Right atrium auricular region (tissue), 2 donors: ENCODE measurements around the gene CASP6. TPM values are rescaled to one million over a fixed set of nuclear protein-coding genes. Genes with fewer than 3 reads are reported as not detected.

ENCODE experiments used
- DNase-seq: peaks from one replicate; pipeline ENCODE4 v3.0.0-alpha.2; 2019; ENCODE audit warnings: low spot score
- H3K27ac ChIP-seq, 2 donors: fragments of 200-600 bp; sonication (generic); 1 replicate in 1 of 2; 2 replicates in 1 of 2; pipeline ENCODE4 v1.5.1; 2016 to 2019
- H3K27me3 ChIP-seq, 2 donors: fragments of 200-600 bp; sonication (generic); one replicate each; pipeline versions ENCODE4 v1.5.1 to v1.6.0; 2017 to 2019
- H3K36me3 ChIP-seq: fragments of 200-600 bp; sonication (generic); one replicate; pipeline ENCODE4 v1.5.1; 2016
- H3K4me1 ChIP-seq, 2 donors: fragments of 200-600 bp; sonication (generic); one replicate each; pipeline versions ENCODE4 v1.5.1 to v1.6.0; 2017 to 2019
- H3K4me3 ChIP-seq, 2 donors: fragments of 200-600 bp; sonication (generic); 1 replicate in 1 of 2; 2 replicates in 1 of 2; pipeline ENCODE4 v1.5.1; 2017 to 2019; ENCODE audit warnings: mild to moderate bottlenecking in 1 of 2, moderate library complexity in 1 of 2
- H3K9me3 ChIP-seq, 2 donors: fragments of 200-600 bp; sonication (generic); one replicate each; pipeline ENCODE4 v1.5.1; 2019
- CTCF ChIP-seq, 2 donors: fragments of 200-600 bp; sonication (generic); IDR thresholded peaks; one replicate each; pipeline ENCODE4 v1.5.1; 2019; ENCODE audit warnings: antibody characterized with exemption in 2 of 2
- total RNA-seq, 2 donors: library from RNA; depleted of rRNA; stranded (reverse); fragments of >200 nt; gene quantifications; one replicate each; pipeline ENCODE4 v1.1.0, GENCODE V29; 2016

Gene CASP6
- total RNA-seq, 2 donors from 2014 or later, result 8.6 to 18.2 TPM

- Histone ChIP-seq H3K9me3 (no peaks in the 10 kb centered on the region), H3K27ac (no peak overlapping the region), H3K4me3 (no peak overlapping the region), H3K27me3 (no peaks in the 10 kb centered on the region), H3K36me3 (no peaks in the 10 kb centered on the region), H3K4me1 (no peaks in the 10 kb centered on the region)
- TF ChIP-seq CTCF (IDR thresholded peaks at IDR 0.05), result no peak
- no peak for DNase-seq
These were observed 29.9 kb downstream of the CASP6 start for GRCh38 chr4:109673303-109673702.

DNA sequence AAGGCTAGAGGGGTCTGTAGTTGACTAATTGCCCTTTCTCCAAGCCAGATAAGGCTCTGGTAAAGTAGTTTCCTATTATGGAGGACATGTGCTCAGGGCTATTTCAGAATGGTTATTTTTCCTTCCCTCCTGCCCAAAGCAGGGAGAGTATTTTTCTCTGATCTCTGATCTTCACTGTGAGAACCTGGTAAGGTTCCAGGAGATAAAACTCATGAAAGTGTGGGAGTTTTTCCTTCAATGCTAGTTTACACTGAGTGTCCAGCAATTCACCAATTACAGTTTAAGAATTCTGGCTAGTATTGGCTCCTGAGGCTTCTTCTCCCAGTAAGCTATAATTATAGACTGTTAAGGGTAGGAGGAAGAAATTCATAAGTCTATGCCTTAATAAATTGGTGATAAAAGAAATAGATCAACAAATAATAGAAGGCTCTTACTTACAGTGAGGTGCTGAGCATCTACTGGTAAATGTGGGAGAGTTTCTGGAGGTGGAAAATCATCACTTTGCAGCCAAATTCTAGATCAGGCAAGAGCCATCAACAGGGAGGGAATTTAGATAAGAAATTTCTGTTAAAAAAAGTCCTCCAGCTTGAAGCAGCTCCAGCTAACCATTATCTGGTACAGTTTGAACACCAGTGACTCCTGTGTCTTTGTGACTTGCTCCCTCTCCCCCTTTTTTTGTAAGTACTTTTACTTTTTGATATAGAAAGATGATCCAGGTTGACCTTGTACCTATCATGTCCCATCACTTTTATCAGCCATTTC, 30.9 kb downstream of the CASP6 start:
- H3K27ac ChIP-seq, result no peak overlapping the region
- TF ChIP-seq CTCF (IDR thresholded peaks at IDR 0.05), result no peak
- no peaks in the 10 kb centered on the region for H3K36me3 ChIP-seq
- no peaks in the 10 kb centered on the region for H3K27me3 ChIP-seq
- no peak for DNase-seq
- H3K4me3 ChIP-seq, result no peak overlapping the region
- H3K9me3 ChIP-seq, result no peaks in the 10 kb centered on the region
- H3K4me1 ChIP-seq, result no peaks in the 10 kb centered on the region

- Histone ChIP-seq H3K27me3 (no peaks in the 10 kb centered on the region), H3K4me3 (no peak overlapping the region), H3K36me3 (no peaks in the 10 kb centered on the region), H3K9me3 (no peaks in the 10 kb centered on the region), H3K4me1 (no peaks in the 10 kb centered on the region), H3K27ac (no peak overlapping the region)
- DNase-seq, result no peak
- TF ChIP-seq CTCF (IDR thresholded peaks at IDR 0.05), result no peak
These were observed 31.9 kb downstream of the CASP6 start for GRCh38 chr4:109671350-109671749.

- no peaks in the 10 kb centered on the region for H3K9me3 ChIP-seq
- TF ChIP-seq CTCF (IDR thresholded peaks at IDR 0.05), result no peak
- H3K27ac ChIP-seq, result no peak overlapping the region
- no peak for DNase-seq
- H3K4me1 ChIP-seq, result peaks cover 0 to 4% of the 10 kb centered on the region in 2 donors
- H3K4me3 ChIP-seq, result no peak overlapping the region
- no peaks in the 10 kb centered on the region for H3K27me3 ChIP-seq
- no peaks in the 10 kb centered on the region for H3K36me3 ChIP-seq
These were observed 37.3 kb downstream of the CASP6 start for GRCh38 chr4:109665783-109666485.

DNA sequence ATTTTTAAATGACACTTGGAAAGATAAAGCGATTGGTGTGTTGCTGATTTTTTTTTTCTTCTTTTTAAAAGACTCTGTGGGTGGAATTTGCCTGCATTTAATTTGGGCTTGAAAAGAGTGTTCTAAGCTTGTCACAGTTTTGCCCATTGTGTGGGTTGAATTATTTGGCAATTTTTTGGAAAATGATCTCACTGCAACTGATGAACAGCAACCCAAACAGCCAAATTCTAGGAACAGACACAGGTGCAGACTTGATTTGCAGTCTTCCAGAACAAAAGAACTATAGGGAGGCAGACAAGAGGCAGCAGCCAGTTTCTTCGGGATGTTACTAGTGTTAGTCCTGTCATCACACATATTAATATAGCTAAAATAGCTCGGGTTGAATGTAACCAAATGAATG, 40.5 kb downstream of the CASP6 start:
- H3K36me3 ChIP-seq, result no peaks in the 10 kb centered on the region

More for the DNA sequence above, 40.5 kb downstream of the CASP6 start:
- H3K4me1 ChIP-seq, result peaks cover 0 to 4% of the 10 kb centered on the region in 2 donors
- no peak for DNase-seq
- H3K27ac ChIP-seq, result no peak overlapping the region
- H3K9me3 ChIP-seq, result no peaks in the 10 kb centered on the region
- TF ChIP-seq CTCF (IDR thresholded peaks at IDR 0.05), result no peak
- H3K4me3 ChIP-seq, result no peak overlapping the region
- no peaks in the 10 kb centered on the region for H3K27me3 ChIP-seq
